Measurements from ENCODE around the gene ZNF512. TPM values are rescaled to one million over a fixed set of nuclear protein-coding genes. Genes with fewer than 3 reads are reported as not detected.

Gene ZNF512
- total and polyA plus RNA-seq, 4 donors: 10.5 to 64.9 (median 18.6) TPM

- no peak overlapping the region for H3K9ac ChIP-seq (ENCODE audit: insufficient read depth in 1 of 2, low read length in 2 of 2)
- ATAC-seq (ENCODE audit: insufficient read depth, low FRiP score) (no peak), DNase-seq (no peak)
- no peak overlapping the region for H3K4me3 ChIP-seq
- H3K9me3 ChIP-seq (ENCODE audit: control insufficient read depth in 4 of 4, insufficient read depth in 3 of 4, low read length in 3 of 4): no peaks in the 10 kb centered on the region
- WGBS, 2 donors: 86 to 87% methylated on average over 4 of the region's 4 CpGs
- no peak for TF ChIP-seq CTCF (IDR thresholded peaks at IDR 0.05; ENCODE audit: control extremely low read depth, extremely low read depth)
- H3K4me1 ChIP-seq (ENCODE audit: control insufficient read depth in 5 of 5, insufficient read depth in 5 of 5, low read length in 5 of 5): no peaks in the 10 kb centered on the region
- no peaks in the 10 kb centered on the region for H3K27me3 ChIP-seq (ENCODE audit: control insufficient read depth in 3 of 3, insufficient read depth in 3 of 3, low read length in 2 of 3)
- H3K36me3 ChIP-seq (ENCODE audit: control insufficient read depth in 4 of 4, insufficient read depth in 4 of 4, low read length in 4 of 4): peaks cover 40 to 68% (median 45%) of the 10 kb centered on the region in 4 donors
- no peak overlapping the region for H3K27ac ChIP-seq (ENCODE audit: low read depth in 1 of 2, low read length in 1 of 2)
Observed at GRCh38 chr2:27651056-27651455, 68.2 kb downstream of the ZNF512 start.

GRCh38 chr2:27652341-27652740 lies 69.5 kb downstream of the ZNF512 start:
- TF ChIP-seq CTCF (IDR thresholded peaks at IDR 0.05; ENCODE audit: control extremely low read depth, extremely low read depth): no peak
- DNase-seq (no peak), ATAC-seq (ENCODE audit: insufficient read depth, low FRiP score) (no peak)
- Histone ChIP-seq H3K36me3 (ENCODE audit: control insufficient read depth in 4 of 4, insufficient read depth in 4 of 4, low read length in 4 of 4) (peaks cover 44 to 72% (median 45%) of the 10 kb centered on the region in 4 donors), H3K4me1 (ENCODE audit: control insufficient read depth in 5 of 5, insufficient read depth in 5 of 5, low read length in 5 of 5) (no peaks in the 10 kb centered on the region), H3K27ac (ENCODE audit: low read depth in 1 of 2, low read length in 1 of 2) (no peak overlapping the region), H3K4me3 (no peak overlapping the region), H3K27me3 (ENCODE audit: control insufficient read depth in 3 of 3, insufficient read depth in 3 of 3, low read length in 2 of 3) (no peaks in the 10 kb centered on the region), H3K9ac (ENCODE audit: insufficient read depth in 1 of 2, low read length in 2 of 2) (no peak overlapping the region), H3K9me3 (ENCODE audit: control insufficient read depth in 4 of 4, insufficient read depth in 3 of 4, low read length in 3 of 4) (no peaks in the 10 kb centered on the region)

- no peak for ATAC-seq (ENCODE audit: insufficient read depth, low FRiP score)
- Histone ChIP-seq H3K4me1 (ENCODE audit: control insufficient read depth in 5 of 5, insufficient read depth in 5 of 5, low read length in 5 of 5) (no peaks in the 10 kb centered on the region), H3K27me3 (ENCODE audit: control insufficient read depth in 3 of 3, insufficient read depth in 3 of 3, low read length in 2 of 3) (no peaks in the 10 kb centered on the region), H3K9me3 (ENCODE audit: control insufficient read depth in 4 of 4, insufficient read depth in 3 of 4, low read length in 3 of 4) (no peaks in the 10 kb centered on the region), H3K9ac (ENCODE audit: insufficient read depth in 1 of 2, low read length in 2 of 2) (no peak overlapping the region), H3K27ac (ENCODE audit: low read depth in 1 of 2, low read length in 1 of 2) (no peak overlapping the region), H3K36me3 (ENCODE audit: control insufficient read depth in 4 of 4, insufficient read depth in 4 of 4, low read length in 4 of 4) (peaks cover 43 to 68% (median 46%) of the 10 kb centered on the region in 4 donors), H3K4me3 (no peak overlapping the region)
- WGBS, 2 donors: 90 to 91% methylated on average over 1 of the region's 1 CpG
- no peak for DNase-seq
- TF ChIP-seq CTCF (IDR thresholded peaks at IDR 0.05; ENCODE audit: control extremely low read depth, extremely low read depth): no peak
Observed at GRCh38 chr2:27652790-27653189, 69.9 kb downstream of the ZNF512 start.

DNA sequence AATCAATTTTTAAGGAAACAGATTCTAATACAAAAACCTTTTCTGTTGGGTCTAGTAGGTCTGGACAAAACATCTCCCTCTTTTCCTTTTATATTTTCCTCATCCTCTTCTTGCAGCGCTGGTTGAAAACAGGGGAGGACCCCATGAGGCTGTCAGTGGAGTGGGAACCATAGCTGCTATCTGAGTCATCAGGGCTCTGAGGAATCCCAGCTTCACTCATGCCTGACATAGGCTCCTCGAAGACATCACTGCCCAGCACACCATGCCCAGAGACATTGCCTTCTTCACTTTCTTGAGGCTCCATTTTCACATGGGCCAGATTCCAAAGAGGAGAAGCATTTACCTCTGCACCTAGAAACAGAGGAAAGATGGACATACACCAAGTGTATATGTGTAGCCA lies 70.6 kb downstream of the ZNF512 start:
- no peak for TF ChIP-seq CTCF (IDR thresholded peaks at IDR 0.05; ENCODE audit: control extremely low read depth, extremely low read depth)
- DNase-seq: no peak
- Histone ChIP-seq H3K4me1 (ENCODE audit: control insufficient read depth in 5 of 5, insufficient read depth in 5 of 5, low read length in 5 of 5) (no peaks in the 10 kb centered on the region), H3K36me3 (ENCODE audit: control insufficient read depth in 4 of 4, insufficient read depth in 4 of 4, low read length in 4 of 4) (peaks cover 37 to 62% (median 44%) of the 10 kb centered on the region in 4 donors), H3K4me3 (no peak overlapping the region), H3K9ac (ENCODE audit: insufficient read depth in 1 of 2, low read length in 2 of 2) (no peak overlapping the region), H3K27ac (ENCODE audit: low read depth in 1 of 2, low read length in 1 of 2) (no peak overlapping the region), H3K9me3 (ENCODE audit: control insufficient read depth in 4 of 4, insufficient read depth in 3 of 4, low read length in 3 of 4) (no peaks in the 10 kb centered on the region), H3K27me3 (ENCODE audit: control insufficient read depth in 3 of 3, insufficient read depth in 3 of 3, low read length in 2 of 3) (no peaks in the 10 kb centered on the region)
- no peak for ATAC-seq (ENCODE audit: insufficient read depth, low FRiP score)
- WGBS, 2 donors: 96 to 97% methylated on average over 2 of the region's 2 CpGs

Measured in lung (tissue), 12 donors.